Parathyroid adenoma (tissue), 2 donors: ENCODE data around the gene ADAMTS3.

ENCODE experiments used
- H2AFZ ChIP-seq: fragments of 300-600 bp; sonication (generic); one replicate; pipeline ENCODE4 v1.7.0; 2017; ENCODE audit warnings: antibody characterized with exemption, mild to moderate bottlenecking
- H3K27ac ChIP-seq: fragments of 300-600 bp; sonication (generic); one replicate; pipeline ENCODE4 v1.7.0; 2017
- H3K27me3 ChIP-seq: fragments of 300-600 bp; sonication (generic); one replicate; pipeline ENCODE4 v1.7.0; 2017; ENCODE audit warnings: low read length; ENCODE audit not compliant: control insufficient read depth, insufficient read depth
- H3K36me3 ChIP-seq: fragments of 300-600 bp; sonication (generic); one replicate; pipeline ENCODE4 v1.7.0; 2017; ENCODE audit warnings: low read length; ENCODE audit not compliant: control insufficient read depth, insufficient read depth
- H3K4me1 ChIP-seq: fragments of 300-600 bp; sonication (generic); one replicate; pipeline ENCODE4 v1.7.0; 2017; ENCODE audit warnings: control low read depth
- H3K4me2 ChIP-seq: fragments of 300-600 bp; sonication (generic); one replicate; pipeline ENCODE4 v1.7.0; 2017; ENCODE audit warnings: low read length
- H3K4me3 ChIP-seq: fragments of 300-600 bp; sonication (generic); one replicate; pipeline ENCODE4 v1.7.0; 2017; ENCODE audit warnings: low read depth, low read length
- H3K79me2 ChIP-seq: fragments of 300-600 bp; sonication (generic); one replicate; pipeline ENCODE4 v1.7.0; 2017; ENCODE audit warnings: control low read depth
- H3K9ac ChIP-seq: fragments of 300-600 bp; sonication (generic); one replicate; pipeline ENCODE4 v1.7.0; 2017; ENCODE audit warnings: mild to moderate bottlenecking
- H3K9me3 ChIP-seq: fragments of 300-600 bp; sonication (generic); one replicate; pipeline ENCODE4 v1.7.0; 2017; ENCODE audit warnings: low read length; ENCODE audit not compliant: control insufficient read depth
- TF ChIP-seq, protein P1 (sequence below): fragments of 300-600 bp; sonication (generic); IDR thresholded peaks from one replicate; pipeline ENCODE4 v1.7.0; 2017; ENCODE audit warnings: antibody characterized with exemption, mild to moderate bottlenecking
- donor health status: primary hyperparathyroidism.

Gene ADAMTS3

DNA sequence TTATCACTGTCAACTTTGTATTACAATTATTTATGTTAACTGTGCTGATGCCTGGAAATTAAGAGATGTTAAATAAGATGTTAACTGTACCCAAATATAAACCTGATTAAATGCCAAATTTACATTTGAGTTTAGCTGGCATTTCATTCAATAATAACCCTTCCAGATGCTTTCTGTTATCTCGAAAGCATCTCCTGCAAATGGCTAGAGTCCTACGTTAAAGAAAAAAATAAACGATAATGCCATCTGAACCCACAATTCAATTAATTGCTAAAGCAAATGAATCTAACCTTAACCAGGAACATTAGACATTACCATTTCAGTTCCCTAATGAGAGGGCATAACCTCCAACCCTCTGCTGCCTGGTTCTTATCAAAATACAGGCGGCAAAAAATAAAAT, 145.0 kb downstream of the ADAMTS3 start:
- Histone ChIP-seq H2AFZ (no peak overlapping the region), H3K9ac (no peak overlapping the region), H3K4me3 (no peak overlapping the region), H3K4me2 (no peak overlapping the region), H3K27ac (no peak overlapping the region), H3K9me3 (no peaks in the 10 kb centered on the region), H3K36me3 (no peaks in the 10 kb centered on the region), H3K27me3 (no peaks in the 10 kb centered on the region), H3K4me1 (no peaks in the 10 kb centered on the region), H3K79me2 (no peaks in the 10 kb centered on the region)
- TF ChIP-seq, protein P1, sequence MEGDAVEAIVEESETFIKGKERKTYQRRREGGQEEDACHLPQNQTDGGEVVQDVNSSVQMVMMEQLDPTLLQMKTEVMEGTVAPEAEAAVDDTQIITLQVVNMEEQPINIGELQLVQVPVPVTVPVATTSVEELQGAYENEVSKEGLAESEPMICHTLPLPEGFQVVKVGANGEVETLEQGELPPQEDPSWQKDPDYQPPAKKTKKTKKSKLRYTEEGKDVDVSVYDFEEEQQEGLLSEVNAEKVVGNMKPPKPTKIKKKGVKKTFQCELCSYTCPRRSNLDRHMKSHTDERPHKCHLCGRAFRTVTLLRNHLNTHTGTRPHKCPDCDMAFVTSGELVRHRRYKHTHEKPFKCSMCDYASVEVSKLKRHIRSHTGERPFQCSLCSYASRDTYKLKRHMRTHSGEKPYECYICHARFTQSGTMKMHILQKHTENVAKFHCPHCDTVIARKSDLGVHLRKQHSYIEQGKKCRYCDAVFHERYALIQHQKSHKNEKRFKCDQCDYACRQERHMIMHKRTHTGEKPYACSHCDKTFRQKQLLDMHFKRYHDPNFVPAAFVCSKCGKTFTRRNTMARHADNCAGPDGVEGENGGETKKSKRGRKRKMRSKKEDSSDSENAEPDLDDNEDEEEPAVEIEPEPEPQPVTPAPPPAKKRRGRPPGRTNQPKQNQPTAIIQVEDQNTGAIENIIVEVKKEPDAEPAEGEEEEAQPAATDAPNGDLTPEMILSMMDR: no peak

DNA sequence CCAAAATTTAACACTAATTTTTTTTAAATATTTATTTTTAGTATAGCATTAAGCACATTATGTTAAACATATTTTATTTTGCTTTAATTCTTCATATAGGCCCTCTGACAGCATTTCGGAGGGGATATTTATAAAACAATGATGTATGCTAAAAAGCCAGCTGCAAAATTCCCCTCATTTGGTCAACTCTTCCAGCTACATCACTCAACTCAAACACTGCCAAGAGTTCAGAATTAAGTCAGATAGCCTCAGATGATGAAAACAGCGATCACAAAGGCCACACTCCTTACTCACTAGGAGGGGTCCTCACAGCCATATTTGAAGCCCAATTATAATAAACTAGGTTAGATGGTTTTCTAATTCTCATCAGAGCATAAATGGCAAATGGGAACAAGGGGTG, 146.6 kb downstream of the ADAMTS3 start:
- Histone ChIP-seq H3K4me2 (no peak overlapping the region), H3K4me1 (no peaks in the 10 kb centered on the region), H3K27ac (no peak overlapping the region), H3K9me3 (no peaks in the 10 kb centered on the region), H3K79me2 (no peaks in the 10 kb centered on the region), H3K4me3 (no peak overlapping the region), H3K36me3 (no peaks in the 10 kb centered on the region), H3K9ac (no peak overlapping the region), H2AFZ (no peak overlapping the region), H3K27me3 (no peaks in the 10 kb centered on the region)
- TF ChIP-seq, protein P1: no peak

DNA sequence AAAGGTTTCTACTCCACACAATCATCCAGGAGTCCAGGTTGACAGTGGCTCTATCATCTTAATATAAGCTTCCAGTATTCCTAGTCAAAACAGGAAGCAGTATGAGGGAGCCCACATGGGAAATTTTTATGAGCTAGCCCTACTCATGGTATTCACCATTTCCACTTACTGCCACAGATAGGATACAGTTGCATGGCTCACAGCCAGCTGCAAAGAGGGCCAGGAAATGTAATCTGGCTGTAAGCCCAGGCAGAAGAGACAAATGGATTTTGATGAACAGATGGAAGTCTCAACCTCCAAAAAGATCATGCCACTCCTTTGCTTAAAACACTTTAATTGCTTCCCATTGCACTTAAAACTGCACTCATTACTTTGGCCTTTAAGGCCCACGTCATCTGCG, 150.6 kb downstream of the ADAMTS3 start:
- no peak overlapping the region for H3K4me3 ChIP-seq

DNA sequence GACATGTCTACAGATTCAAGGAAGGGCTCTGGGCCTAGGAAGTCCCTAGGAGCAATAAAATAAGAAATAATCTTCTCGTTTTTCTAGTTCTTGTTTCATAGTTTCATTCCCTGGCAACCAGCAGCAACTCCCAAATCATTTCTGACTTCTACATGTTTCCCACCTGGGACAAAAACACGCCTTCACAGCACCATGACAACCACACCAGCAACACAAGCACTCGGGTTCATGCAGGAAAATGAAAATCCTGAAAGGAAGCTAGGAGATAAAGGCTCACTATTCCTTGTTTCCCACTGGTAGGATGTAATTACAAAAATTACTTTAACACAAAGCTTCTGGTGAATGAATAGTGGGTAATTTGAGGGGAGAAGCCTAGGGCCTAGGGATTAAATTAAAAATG, 158.9 kb downstream of the ADAMTS3 start:
- Histone ChIP-seq H3K9me3 (no peaks in the 10 kb centered on the region), H3K9ac (no peak overlapping the region)
- TF ChIP-seq, protein P1: no peak

More for the DNA sequence above, 150.6 kb downstream of the ADAMTS3 start:
- no peaks in the 10 kb centered on the region for H3K27me3 ChIP-seq
- TF ChIP-seq, protein P1: no peak
- no peak overlapping the region for H3K9ac ChIP-seq
- no peaks in the 10 kb centered on the region for H3K9me3 ChIP-seq
- no peaks in the 10 kb centered on the region for H3K36me3 ChIP-seq
- no peak overlapping the region for H2AFZ ChIP-seq
- no peak overlapping the region for H3K4me2 ChIP-seq
- H3K4me1 ChIP-seq: no peaks in the 10 kb centered on the region
- no peaks in the 10 kb centered on the region for H3K79me2 ChIP-seq
- no peak overlapping the region for H3K27ac ChIP-seq

DNA sequence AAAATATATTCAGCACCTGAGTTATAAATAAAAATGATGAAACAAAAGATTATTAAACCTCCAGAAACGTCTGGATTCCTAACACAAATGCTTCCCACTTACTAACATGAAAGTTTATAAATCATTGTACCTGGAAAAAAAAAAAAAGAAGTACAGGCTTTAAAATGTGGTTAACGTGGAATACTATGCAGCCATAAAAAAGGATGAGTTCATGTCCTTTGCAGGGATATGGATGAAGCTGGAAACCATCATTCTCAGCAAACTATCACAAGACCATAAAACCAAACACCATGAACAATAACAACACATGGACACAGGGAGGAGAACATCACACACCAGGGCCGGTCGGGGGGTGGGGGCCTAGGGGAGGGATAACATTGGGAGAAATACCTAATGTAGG, 160.5 kb downstream of the ADAMTS3 start:
- Histone ChIP-seq H3K9ac (no peak overlapping the region), H3K27ac (no peak overlapping the region), H3K79me2 (no peaks in the 10 kb centered on the region), H3K36me3 (no peaks in the 10 kb centered on the region), H3K4me2 (no peak overlapping the region), H3K27me3 (no peaks in the 10 kb centered on the region), H3K4me3 (no peak overlapping the region), H2AFZ (no peak overlapping the region), H3K9me3 (no peaks in the 10 kb centered on the region), H3K4me1 (no peaks in the 10 kb centered on the region)
- TF ChIP-seq, protein P1: no peak

More for the DNA sequence above, 158.9 kb downstream of the ADAMTS3 start:
- Histone ChIP-seq H3K27ac (no peak overlapping the region), H2AFZ (no peak overlapping the region), H3K27me3 (no peaks in the 10 kb centered on the region), H3K4me3 (no peak overlapping the region), H3K4me1 (no peaks in the 10 kb centered on the region), H3K4me2 (no peak overlapping the region), H3K36me3 (no peaks in the 10 kb centered on the region), H3K79me2 (no peaks in the 10 kb centered on the region)
